ENCODE data around the gene STARD8.
A peak's percentile ranks its signal among the peaks of the same experiment; 100 is the strongest.
"Not testable (repeated sequence)": the region's sequence is repeated elsewhere in the genome, so short reads cannot be mapped to it uniquely, and the experiment has no call there.

STARD8 gene

DNA sequence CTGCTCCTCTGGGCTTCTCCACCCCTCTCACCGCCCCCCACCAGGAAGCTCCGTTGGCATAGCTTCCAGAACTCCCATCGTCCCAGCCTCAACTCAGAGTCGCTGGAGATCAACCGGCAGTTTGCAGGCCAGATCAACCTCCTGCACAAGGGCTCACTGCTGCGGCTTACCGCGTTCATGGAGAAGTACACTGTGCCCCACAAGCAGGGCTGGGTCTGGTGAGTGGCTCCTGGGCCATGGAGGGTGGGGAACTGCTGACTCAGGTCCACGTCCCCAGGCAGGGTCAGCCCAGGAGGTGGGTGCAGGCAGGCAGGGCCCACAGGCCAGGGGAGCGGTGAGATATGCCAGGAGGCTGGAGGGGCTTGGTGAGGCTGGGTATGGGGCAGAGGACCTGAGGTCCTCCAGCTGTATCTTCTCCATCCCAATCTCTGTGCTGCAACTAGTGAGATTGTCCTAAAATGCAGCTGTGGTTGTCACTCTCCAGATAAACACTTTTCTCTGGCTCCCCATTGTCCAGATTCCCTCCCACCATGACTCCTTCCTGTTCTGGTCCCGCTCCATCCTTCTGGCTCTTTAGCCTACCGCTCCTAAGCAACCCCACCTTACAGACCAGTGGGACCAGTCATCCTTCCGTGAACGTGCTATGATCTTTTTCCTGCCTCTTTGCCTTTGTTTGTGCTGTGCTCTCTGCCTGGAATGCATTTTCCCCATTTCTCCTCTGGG, 71.9 kb downstream of the STARD8 start:
- DNase-seq: no peak

DNA sequence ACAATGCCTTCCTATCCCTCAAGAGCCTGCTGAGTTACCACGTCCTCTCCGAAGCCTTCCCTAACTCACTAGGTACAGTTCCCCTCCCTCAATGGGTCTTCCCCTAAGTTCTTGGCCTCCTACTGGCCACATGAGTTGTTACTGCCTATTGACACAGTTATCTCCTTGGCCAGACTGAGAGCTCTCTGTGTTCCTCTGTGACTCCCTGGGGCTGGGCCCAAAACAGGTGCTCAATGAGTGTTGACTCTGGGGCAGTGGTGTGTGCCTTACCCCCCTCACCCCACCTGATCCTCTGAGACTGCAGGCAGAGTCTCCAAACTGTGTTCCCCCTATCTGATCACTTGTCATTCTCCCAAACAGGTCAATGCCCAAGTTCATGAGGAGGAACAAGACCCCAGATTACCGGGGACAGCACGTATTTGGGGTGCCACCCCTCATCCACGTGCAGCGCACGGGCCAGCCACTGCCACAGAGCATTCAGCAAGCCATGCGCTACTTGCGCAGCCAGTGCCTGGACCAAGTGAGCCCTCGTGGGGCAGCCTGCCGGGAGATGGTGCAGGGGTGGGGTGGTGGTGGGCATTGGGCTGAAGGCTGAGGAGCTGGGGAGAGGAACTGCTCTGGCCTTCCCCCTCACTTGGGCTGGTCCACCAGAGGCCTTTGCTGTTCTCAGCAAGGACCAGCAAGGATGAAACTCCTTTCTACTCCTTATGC, 72.6 kb downstream of the STARD8 start:
- no peak for DNase-seq

DNA sequence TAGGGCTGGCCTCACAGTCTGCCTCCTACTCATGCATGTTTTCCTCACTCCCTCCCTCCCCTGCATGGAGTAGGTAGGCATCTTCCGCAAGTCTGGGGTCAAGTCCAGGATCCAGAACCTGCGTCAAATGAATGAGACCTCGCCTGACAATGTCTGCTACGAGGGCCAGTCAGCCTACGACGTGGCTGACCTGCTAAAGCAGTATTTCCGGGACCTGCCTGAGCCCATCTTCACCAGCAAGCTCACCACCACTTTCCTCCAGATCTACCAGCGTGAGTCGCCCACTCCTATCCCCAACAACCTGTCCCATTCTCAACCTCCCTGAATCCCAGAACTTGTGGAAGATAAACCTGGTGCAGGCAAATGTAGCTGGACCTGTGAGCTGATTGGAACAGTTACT, 73.4 kb downstream of the STARD8 start:
- no peak for DNase-seq

DNA sequence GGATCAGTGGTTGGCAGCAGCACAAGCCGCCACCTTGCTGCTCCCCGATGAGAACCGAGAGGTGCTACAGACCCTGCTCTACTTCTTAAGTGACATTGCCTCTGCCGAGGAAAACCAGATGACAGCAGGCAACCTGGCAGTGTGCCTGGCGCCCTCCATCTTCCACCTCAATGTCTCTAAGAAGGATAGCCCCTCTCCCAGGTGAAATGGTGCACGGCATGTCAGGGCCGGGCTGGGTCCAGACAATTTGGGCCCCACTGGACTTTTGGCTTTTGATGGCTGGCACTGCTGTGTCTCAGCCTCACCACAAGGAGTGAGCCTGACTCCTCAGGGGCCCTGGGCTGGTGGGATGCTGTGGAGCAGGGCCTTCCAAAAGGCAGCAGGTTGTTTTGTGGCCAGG, 74.1 kb downstream of the STARD8 start:
- no peak for DNase-seq

DNA sequence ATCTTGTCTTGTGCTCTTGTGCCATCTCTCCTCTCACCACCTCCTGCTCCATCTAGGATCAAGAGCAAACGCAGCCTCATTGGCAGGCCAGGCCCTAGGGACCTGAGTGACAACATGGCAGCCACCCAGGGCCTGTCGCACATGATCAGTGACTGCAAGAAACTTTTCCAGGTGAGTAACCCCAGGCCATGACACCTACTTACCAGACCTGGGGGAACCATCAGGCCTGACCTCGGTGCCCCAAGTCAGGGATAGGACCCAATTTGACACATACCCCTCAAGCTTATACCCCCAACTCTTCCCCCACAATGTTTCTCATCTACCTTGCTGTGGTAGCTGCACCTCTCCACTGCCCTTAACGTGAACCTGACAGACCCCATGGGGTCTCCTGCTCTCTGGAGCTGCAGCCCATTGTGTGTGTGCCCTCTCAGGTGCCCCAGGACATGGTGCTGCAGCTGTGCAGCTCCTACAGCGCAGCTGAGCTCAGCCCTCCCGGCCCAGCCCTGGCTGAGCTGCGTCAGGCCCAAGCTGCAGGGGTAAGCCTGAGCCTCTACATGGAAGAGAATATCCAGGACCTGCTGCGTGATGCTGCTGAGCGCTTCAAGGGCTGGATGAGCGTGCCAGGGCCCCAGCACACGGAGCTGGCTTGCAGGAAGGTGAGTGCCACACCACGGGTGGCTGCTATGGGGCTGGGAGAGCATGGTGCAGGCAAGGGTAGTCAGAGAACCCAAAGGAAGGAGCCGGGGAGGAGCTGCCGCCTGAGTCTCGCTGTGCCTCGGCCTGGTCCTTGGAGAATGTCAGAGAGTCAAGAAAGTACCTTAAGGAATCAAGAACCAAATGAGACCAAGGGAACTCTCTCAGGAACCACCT, 74.8 kb downstream of the STARD8 start:
- no peak for DNase-seq

DNA sequence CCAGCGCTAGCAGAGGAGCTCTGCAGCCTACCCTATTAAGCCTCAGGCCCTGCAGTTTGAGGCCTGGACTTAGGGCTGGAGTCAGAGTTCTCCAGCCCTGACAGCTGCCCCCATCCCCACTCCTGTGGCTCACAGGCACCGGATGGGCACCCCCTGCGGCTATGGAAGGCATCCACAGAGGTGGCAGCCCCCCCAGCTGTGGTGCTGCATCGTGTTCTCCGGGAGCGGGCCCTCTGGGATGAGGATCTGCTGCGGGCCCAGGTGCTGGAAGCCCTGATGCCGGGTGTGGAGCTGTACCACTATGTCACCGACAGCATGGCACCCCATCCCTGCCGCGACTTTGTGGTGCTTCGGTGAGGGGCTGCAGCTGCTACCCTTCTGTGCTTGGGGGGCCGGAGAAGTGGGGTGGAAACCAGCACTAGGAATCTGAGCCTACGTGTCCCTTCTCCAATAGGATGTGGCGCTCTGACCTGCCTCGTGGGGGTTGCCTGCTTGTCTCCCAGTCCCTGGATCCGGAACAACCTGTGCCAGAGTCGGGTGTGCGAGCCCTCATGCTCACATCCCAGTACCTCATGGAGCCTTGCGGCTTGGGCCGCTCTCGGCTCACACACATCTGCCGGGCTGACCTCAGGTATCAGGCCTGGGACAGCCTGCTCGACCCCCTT, 76.2 kb downstream of the STARD8 start:
- no peak for DNase-seq

DNA sequence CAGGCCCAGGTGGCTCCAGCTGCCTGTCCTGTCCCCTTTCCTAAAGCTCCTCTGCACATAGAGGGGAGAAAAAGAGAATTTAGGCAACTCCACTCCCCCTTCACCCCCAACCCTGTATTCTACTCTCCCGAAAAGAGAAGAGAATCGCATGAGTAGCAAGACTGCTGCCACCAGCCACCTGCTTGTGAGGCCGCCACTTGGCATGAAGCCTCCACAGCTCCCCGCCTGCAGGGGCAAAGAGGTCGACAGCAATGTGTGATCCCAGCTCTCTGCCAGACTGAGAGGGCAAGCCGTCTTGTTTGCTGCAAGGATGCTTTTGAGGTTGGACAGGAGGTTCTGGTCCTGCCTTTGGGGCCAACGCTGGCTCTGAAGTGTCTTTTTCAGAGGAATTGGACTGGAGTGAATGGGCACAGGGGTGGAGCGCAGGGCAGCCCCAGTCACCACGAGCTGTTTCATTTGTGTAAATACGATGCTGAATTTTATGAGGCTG, 77.1 kb downstream of the STARD8 start:
- no peak for DNase-seq

DNA sequence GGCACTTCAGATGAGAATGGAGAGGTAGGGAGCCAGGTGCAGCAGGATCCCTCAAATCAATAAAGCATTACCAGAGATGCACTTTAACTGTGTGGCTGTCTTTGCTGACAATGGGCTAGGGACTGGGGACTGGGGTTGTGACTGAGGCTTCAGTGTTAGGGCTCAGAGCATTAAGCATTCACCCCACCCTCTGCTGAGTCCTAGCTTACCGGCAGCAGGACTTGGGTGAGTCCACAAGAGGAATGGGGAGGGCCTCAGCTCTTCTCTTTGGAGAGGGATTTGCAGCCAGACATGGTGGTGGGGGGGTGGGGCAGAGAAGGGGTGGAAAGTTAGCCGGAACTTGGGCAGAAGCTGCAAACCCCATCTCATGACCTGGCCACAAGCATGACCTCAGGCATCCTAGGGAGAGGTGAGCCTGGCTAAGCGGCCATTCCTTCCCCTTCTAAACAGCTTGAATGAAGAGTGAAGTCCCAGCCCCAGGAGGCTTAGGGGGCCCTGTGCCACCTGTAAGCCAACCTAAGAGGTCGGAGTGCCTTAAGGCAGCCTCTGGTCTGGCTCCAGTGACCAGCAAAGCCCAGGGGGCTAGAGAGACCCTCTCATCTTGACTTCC, 78.4 kb downstream of the STARD8 start:
- DNase-seq: no peak

DNA sequence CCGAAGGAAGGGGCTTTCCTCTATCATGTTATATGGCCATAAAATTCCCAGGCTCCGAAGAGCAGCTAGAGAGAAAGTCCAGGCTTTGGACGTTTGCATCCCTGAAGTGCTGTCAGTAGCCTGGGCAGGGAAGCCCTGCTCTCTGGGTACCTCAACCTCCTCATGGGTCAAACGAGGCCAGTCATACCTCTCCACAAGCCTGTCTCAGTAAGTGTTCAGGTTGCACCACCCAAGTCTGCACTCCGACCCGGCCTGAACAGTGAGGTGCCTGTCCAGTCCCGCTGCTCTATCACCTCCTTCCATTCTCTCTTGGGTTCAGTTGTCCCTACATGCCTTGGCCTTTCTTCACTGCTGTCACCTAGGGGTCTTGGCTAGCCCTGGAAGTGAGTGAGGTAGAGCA, 78.9 kb downstream of the STARD8 start:
- DNase-seq: no peak

DNA sequence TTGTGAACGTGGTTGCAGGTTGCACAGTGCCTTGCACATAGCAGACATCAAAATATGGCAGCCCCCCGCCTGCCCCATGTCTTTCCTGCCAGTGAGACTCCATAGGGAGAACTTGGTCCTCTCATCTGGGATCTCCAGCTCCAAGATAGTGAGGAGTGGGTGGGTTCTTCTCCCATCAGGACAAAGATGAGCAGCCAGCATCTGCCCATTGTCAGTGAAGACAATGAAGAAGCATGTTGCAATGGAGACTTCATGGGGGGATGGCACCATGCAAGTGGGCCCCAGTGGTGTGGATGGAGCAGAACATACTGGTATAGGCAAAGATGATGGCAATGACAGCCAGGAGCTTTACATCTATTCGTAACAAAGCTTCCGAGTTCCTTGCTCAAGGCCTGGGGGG, 80.2 kb downstream of the STARD8 start:
- no peak for DNase-seq

DNA sequence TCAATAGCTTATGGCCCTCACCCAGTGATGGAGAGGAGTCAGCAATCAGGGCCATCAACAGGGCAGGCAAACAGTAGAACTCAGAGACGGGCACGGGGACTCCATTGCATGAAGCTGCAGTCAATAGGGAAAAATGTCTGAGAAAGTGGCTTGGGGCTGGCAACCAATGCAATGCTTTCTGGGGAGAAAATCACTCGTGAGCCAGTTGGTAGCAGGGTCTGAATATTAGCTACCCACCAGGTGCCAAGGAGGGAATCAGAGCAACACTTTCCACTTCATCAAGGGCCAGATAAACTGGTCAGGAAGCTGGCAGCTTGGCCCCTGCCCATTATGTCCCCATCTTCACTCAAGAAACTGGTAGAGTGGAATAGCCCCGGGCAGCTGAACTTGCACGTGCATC, 80.7 kb downstream of the STARD8 start:
- no peak for DNase-seq

DNA sequence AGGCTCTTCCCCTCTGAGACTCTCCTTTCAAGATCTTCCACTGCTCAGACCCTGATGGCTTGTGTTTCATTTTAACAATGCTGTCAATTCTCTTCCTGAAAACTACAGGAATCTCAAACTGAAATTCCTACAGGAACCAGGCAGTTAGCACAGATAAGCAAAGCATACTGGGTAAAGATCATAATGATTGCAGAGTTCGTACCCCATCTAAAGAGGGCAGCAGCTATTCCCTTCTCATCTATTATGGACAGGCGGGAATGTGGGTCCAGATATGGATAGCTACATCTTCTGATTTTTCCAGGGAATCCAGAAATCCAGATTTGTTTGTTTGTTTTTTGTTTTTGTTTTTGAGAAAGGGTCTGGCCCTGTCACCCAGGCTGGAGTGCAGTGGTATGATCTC, 83.8 kb downstream of the STARD8 start:
- no peak for DNase-seq

DNA sequence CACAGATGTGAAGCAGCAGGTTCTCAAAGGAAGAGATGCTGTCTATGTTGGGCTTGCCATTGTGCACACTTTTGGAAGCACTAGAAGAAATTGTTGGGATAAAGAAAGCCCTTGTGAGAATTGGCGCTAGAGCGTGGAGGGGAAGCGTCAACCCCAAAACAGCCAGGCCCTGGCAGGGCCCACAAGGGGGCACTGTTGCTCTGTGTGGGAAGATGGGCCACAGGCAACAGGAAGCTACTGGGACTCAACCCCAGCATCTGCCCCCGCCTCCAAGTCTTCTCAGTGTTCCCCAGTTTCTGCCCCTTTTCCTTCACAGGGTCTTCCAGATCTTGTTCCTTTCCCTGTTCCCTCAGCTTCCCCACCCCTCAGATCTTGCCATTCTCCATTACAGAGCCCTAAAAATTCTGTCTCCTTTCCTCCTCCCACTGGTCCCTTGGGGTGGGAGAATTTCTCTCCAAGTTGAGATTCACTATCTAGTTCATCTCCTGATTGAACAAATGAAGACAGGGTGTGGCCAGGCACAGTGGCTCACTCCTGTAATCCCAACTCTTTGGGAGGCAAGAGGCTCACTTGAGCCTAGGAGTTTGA, 85.5 kb downstream of the STARD8 start:
- peak; percentile 30 for DNase-seq

DNA sequence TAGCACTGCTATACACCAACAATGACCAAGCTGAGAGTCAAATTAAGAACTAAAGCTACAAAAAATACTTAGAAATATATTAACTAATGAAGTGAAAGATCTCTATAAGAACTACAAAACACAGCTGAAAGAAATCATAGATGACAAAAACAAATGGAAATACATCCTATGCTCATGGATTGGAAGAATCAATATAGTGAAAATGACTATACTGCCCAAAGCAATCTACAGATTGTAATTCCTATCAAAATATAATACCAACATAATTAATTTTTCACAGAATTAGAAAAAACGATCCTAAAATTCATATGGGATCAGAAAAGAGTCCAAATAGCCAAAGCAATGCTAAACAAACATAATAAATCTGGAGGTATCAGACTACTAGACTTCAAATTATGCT, 87.8 kb downstream of the STARD8 start:
- DNase-seq: no peak

DNA sequence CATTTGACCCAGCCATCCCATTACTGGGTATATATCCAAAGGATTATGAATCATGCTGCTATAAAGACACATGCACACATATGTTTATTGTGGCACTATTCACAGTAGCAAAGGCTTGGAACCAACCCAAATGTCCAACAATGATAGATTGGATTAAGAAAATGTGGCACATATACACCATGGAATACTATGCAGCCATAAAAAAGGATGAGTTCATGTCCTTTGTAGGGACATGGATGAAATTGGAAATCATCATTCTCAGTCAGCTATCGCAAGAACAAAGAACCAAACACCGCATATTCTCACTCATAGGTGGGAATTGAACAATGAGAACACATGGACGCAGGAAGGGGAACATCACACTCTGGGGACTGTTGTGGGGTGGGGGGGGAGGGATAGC, 94.4 kb downstream of the STARD8 start:
- DNase-seq: not testable (repeated sequence)

DNA sequence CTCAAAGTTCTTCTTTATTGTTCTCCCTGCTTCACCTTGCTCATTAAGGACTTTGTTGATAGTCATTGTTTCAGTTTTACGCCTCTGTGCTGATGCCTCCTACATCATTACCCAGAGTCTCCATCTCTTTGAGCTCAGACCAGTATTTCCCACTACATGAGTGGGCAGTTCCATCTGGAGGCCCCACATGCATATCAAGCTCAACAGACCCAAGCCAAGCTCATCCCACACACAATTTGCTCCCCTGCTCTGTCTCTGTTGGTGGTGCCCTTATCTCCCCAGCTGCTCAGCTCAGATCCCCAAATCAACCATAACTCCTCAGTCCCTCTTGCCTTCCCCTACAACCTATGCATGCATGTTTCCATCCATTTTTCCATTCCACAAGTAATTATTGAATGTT, 96.3 kb downstream of the STARD8 start:
- DNase-seq: no peak

DNA sequence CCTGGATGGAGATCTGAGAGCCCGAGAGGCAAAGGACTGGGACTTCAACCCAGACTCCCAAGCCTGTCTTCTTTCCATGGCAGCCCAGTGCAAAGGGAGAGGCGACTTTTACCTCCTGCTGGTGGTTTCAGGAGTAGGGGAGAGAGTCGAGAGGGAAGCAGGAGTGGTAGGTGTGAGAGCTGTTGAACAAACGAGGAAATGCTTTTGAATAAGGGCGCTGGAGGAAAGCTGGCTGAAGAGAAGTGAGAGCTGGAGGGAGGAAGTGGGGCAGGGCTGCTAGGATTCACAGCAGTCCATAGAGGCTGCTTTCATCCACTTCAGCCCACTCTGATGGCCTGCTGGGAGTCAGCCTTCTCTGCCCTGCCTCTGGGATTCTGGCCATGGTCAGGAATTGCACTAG, 99.5 kb downstream of the STARD8 start:
- no peak for DNase-seq

DNA sequence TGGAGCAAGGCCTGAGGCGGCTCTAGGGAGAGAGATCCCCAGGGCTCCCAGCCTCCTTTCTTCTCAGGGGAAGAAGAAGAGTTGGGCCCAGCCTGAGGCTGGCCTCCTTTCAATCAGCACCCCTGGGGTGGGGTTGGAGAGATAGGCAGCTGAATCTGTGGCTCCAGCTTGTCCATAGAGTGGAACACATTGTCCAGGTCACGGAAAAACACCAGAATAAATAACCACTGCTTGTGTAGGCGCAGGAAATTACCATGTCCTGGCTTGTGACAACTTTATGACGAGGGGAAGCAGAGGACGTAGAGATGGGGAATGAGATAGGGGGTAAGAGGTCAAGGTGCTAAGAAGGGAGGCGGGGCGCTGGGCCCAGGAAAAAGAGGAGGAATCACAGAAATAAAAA, 100.6 kb downstream of the STARD8 start:
- DNase-seq: no peak

DNA sequence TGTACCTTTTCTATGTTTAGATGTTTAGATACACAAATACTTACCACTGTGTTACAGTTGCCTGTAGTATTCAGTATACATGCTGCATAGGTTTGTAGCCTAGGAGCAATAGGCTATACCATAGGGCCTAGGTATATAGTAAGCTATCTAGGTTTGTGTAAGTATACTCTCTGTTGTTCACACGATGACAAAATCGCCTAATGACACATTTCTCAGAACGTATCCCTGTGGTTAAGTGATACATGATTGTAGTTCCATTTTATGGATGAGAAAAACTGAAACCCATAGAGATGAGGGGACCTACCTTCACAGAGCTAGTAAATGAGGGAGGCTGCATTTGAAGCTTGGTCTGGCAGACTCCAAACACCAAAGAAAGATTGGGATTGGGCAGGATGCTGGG, 102.0 kb downstream of the STARD8 start:
- DNase-seq: no peak

DNA sequence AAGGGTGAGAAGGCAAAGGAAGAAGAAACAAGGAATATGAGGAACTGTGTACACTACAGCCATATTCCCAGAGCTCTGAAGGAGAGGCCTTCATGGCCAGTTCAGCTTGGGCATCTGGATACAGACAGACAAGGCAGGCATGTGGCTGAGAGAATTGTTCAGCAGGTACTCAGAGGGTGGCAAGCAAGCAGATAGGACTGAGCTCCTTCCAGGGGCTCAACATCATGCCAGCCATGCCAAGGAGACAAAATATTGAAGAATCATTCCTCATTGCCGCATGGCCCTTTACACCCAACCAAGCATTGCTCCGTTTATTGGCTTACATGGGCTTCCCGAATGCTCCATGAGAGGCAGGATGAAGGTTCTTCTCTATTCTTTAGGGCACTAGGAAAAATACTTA, 102.8 kb downstream of the STARD8 start:
- DNase-seq: no peak

DNA sequence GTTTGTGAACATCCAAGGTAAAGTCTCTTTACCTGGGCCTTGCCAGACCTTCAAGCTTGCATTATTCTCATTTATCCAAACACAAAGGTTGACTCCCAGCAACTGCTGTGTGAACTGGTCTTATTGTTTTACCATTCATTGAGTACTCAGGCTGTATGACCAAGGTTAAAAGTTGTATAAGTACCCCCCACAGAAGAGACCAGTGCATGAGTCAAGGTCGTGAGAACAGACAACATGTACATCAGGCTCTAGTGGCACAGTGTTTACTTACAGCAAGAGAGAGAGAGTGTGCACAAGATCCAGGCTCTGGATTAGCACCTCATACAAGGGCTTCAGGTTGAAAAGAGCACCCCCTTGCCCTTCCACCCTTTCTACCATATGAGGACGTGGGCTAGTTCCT, 103.9 kb downstream of the STARD8 start:
- DNase-seq: no peak

DNA sequence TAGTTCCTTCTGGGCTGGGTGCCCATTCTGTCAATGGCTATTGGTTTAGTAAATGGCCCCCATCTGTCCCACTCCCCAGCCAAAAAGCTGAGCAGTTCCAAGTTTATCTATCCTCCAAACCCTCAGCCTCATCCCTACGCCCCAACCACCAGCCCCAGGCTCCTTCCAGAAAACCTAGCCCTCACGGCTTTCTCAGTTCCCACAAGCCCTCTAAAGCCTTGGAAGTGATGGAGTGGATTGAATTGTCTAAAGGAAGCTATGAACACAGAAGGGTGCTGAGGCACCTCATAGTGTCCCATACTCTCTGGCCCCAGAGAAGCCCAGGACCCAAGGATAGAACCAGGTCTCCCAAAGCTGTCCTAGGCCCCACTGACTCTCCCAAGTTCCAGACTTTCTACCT, 105.8 kb downstream of the STARD8 start:
- DNase-seq: no peak
